GM15510 (cell line): Measurements from ENCODE around the gene MOB4.

Experiments
- POLR2A ChIP-seq: IDR thresholded peaks from 3 replicates; pipeline ENCODE4 v1.6.1; 2011; ENCODE audit warnings: borderline replicate concordance; ENCODE audit not compliant: insufficient read length; ENCODE audit errors: extremely low read depth

MOB4 gene

GRCh38 chr2:197500503-197501131 lies 15.2 kb upstream of the MOB4 start:
- no peak for TF ChIP-seq POLR2A

GRCh38 chr2:197502201-197502600 lies 13.7 kb upstream of the MOB4 start:
- no peak for TF ChIP-seq POLR2A

GRCh38 chr2:197502685-197503084 lies 13.2 kb upstream of the MOB4 start:
- no peak for TF ChIP-seq POLR2A

- TF ChIP-seq POLR2A: no peak
Measured at GRCh38 chr2:197504000-197504399, 11.9 kb upstream of the MOB4 start.

GRCh38 chr2:197504512-197504911 lies 11.4 kb upstream of the MOB4 start:
- no peak for TF ChIP-seq POLR2A

- TF ChIP-seq POLR2A: no peak
Measured at GRCh38 chr2:197506658-197507057, 9.2 kb upstream of the MOB4 start.

GRCh38 chr2:197513915-197514314 lies 2.0 kb upstream of the MOB4 start:
- TF ChIP-seq POLR2A: no peak

- no peak for TF ChIP-seq POLR2A
Measured at GRCh38 chr2:197514754-197515153, 1.1 kb upstream of the MOB4 start.

GRCh38 chr2:197515315-197515738 lies 539 bp upstream of the MOB4 start:
- TF ChIP-seq POLR2A: no peak

GRCh38 chr2:197516393-197516761 lies 511 bp downstream of the MOB4 start:
- no peak for TF ChIP-seq POLR2A

GRCh38 chr2:197517150-197517549 lies 1.3 kb downstream of the MOB4 start:
- no peak for TF ChIP-seq POLR2A

- TF ChIP-seq POLR2A: no peak
Measured at GRCh38 chr2:197538412-197538811, 22.5 kb downstream of the MOB4 start.

GRCh38 chr2:197539734-197540133 lies 23.9 kb downstream of the MOB4 start:
- no peak for TF ChIP-seq POLR2A

- no peak for TF ChIP-seq POLR2A
Measured at GRCh38 chr2:197543206-197543605, 27.3 kb downstream of the MOB4 start.

GRCh38 chr2:197547163-197547900 lies 31.5 kb downstream of the MOB4 start:
- no peak for TF ChIP-seq POLR2A

- no peak for TF ChIP-seq POLR2A
Measured at GRCh38 chr2:197548582-197548981, 32.7 kb downstream of the MOB4 start.
